GM23338 (cell line): ENCODE results near the gene RHBDD1. TPM values are rescaled to one million over a fixed set of nuclear protein-coding genes. Genes with fewer than 3 reads are reported as not detected.

ENCODE experiments used
- ATAC-seq: fragments of 200-7000 bp; cut with Tn5 transposase; 3 replicates; pipeline ENCODE4 v1.9.1; 2020
- DNase-seq: peaks from one replicate; pipeline ENCODE4 v3.0.0-alpha.2; 2015; ENCODE audit warnings: low spot score
- H2AFZ ChIP-seq: fragments of 200-600 bp; sonication (generic); 2 replicates; pipeline ENCODE4 v1.8.0; 2016; ENCODE audit warnings: antibody characterized with exemption, mild to moderate bottlenecking, moderate library complexity
- H3F3A ChIP-seq: fragments of 200-600 bp; sonication (generic); replicated peaks from 2 replicates; pipeline ENCODE4 v1.8.0; 2017; ENCODE audit warnings: antibody characterized with exemption, mixed run types, low read depth
- H3K27ac ChIP-seq: fragments of 200-600 bp; sonication (generic); 2 replicates; pipeline ENCODE4 v1.6.1; 2016; ENCODE audit warnings: low read depth
- H3K27me3 ChIP-seq: fragments of 200-600 bp; sonication (generic); 2 replicates; pipeline ENCODE4 v1.8.0; 2016; ENCODE audit warnings: mild to moderate bottlenecking, mixed run types, moderate library complexity; ENCODE audit not compliant: insufficient read depth
- H3K36me3 ChIP-seq: fragments of 200-600 bp; sonication (generic); 2 replicates; pipeline ENCODE4 v1.8.0; 2016; ENCODE audit warnings: mild to moderate bottlenecking; ENCODE audit not compliant: insufficient read depth
- H3K4me1 ChIP-seq: fragments of 200-600 bp; sonication (generic); 2 replicates; pipeline ENCODE4 v1.8.0; 2016; ENCODE audit warnings: mild to moderate bottlenecking, moderate library complexity; ENCODE audit not compliant: insufficient read depth
- H3K4me2 ChIP-seq: fragments of 200-600 bp; sonication (generic); 2 replicates; pipeline ENCODE4 v1.7.1; 2017; ENCODE audit warnings: mixed run types
- H3K4me3 ChIP-seq: fragments of 200-600 bp; sonication (generic); 2 replicates; pipeline ENCODE4 v1.6.1; 2016; ENCODE audit warnings: mixed run types
- H3K79me2 ChIP-seq: fragments of 200-600 bp; sonication (generic); replicated peaks from 2 replicates; pipeline ENCODE4 v1.8.0; 2017; ENCODE audit warnings: mild to moderate bottlenecking; ENCODE audit not compliant: insufficient read depth
- H3K9me2 ChIP-seq: fragments of 200-600 bp; sonication (generic); 2 replicates; pipeline ENCODE4 v1.8.0; 2017; ENCODE audit not compliant: insufficient read depth
- H4K20me1 ChIP-seq: fragments of 200-600 bp; sonication (generic); replicated peaks from 2 replicates; pipeline ENCODE4 v1.8.0; 2017; ENCODE audit warnings: mild to moderate bottlenecking; ENCODE audit not compliant: insufficient read depth
- H3K27ac Mint-ChIP-seq: 2 replicates; pipeline ENCODE4 v1.8.0; 2020; ENCODE audit warnings: inconsistent platforms, mild to moderate bottlenecking, moderate library complexity, mixed read lengths
- H3K27me3 Mint-ChIP-seq: 3 replicates; pipeline ENCODE4 v1.8.0; 2022; ENCODE audit warnings: low read depth, mild to moderate bottlenecking, moderate library complexity, mixed read lengths, inconsistent platforms; ENCODE audit not compliant: insufficient read depth, poor library complexity
- H3K36me3 Mint-ChIP-seq: 3 replicates; pipeline ENCODE4 v1.8.0; 2021; ENCODE audit warnings: low read depth, mild to moderate bottlenecking, inconsistent platforms, moderate library complexity, mixed read lengths
- H3K4me1 Mint-ChIP-seq: 3 replicates; pipeline ENCODE4 v1.8.0; 2020; ENCODE audit warnings: mild to moderate bottlenecking, inconsistent platforms, mixed read lengths
- H3K4me3 Mint-ChIP-seq: 3 replicates; pipeline ENCODE4 v1.8.0; 2021; ENCODE audit warnings: moderate library complexity, mild to moderate bottlenecking, inconsistent platforms, mixed read lengths
- H3K9me3 Mint-ChIP-seq: 3 replicates; pipeline ENCODE4 v1.8.0; 2020; ENCODE audit warnings: moderate library complexity, mild to moderate bottlenecking, inconsistent platforms, mixed read lengths
- CREB1 ChIP-seq: fragments of 250-450 bp; sonication (Bioruptor Pico); IDR thresholded peaks from 2 replicates; pipeline ENCODE4 v1.5.0; 2020; ENCODE audit warnings: low read depth, mild to moderate bottlenecking, moderate library complexity
- EZH2 ChIP-seq: fragments of 200-600 bp; sonication (generic); IDR thresholded peaks from one replicate; pipeline ENCODE4 v1.8.0; 2017; ENCODE audit warnings: antibody characterized with exemption, mild to moderate bottlenecking, low read depth; ENCODE audit not compliant: unreplicated experiment
- EZH2phosphoT487 ChIP-seq: fragments of 200-600 bp; sonication (generic); IDR thresholded peaks from one replicate; pipeline ENCODE4 v1.8.1; 2018; ENCODE audit warnings: antibody characterized with exemption; ENCODE audit not compliant: unreplicated experiment
- JUNB ChIP-seq: IDR thresholded peaks from one replicate; pipeline ENCODE4 v1.6.1; 2016; ENCODE audit warnings: antibody characterized with exemption; ENCODE audit not compliant: unreplicated experiment
- POLR2AphosphoS5 ChIP-seq: IDR thresholded peaks from 2 replicates; pipeline ENCODE4 v1.6.1; 2016; ENCODE audit warnings: antibody characterized with exemption, low read depth
- ZNF114 ChIP-seq: fragments of 250-450 bp; sonication (Bioruptor Pico); IDR thresholded peaks from 2 replicates; pipeline ENCODE4 v1.5.0; 2020; ENCODE audit warnings: mild to moderate bottlenecking, moderate library complexity
- ZNF331 ChIP-seq: fragments of 250-450 bp; sonication (Bioruptor Pico); IDR thresholded peaks from 2 replicates; pipeline ENCODE4 v1.5.0; 2020; ENCODE audit warnings: low read depth, mild to moderate bottlenecking, moderate library complexity
- polyA plus RNA-seq: library from polyadenylated mRNA; unstranded; fragments of >200 nt; fragmentation: Nextera tagmentation; extraction: Ambion mirVana; gene quantifications from 2 replicates; pipeline ENCODE4 v1.2.1, GENCODE V29; 2016
- total RNA-seq: library from RNA; depleted of rRNA; stranded (reverse); fragments of >200 nt; shearing (Covaris generic); gene quantifications from 2 replicates; pipeline ENCODE4 v1.2.3, GENCODE V29; 2014
- TF ChIP-seq, protein P1 (sequence below): fragments of 250-450 bp; sonication (Bioruptor Pico); IDR thresholded peaks from 2 replicates; pipeline ENCODE4 v1.5.0; 2020; ENCODE audit warnings: mild to moderate bottlenecking, moderate library complexity

Gene RHBDD1
- total and polyA plus RNA-seq, 2 experiments from 2014 or later = 7.3 to 13.0 TPM

DNA sequence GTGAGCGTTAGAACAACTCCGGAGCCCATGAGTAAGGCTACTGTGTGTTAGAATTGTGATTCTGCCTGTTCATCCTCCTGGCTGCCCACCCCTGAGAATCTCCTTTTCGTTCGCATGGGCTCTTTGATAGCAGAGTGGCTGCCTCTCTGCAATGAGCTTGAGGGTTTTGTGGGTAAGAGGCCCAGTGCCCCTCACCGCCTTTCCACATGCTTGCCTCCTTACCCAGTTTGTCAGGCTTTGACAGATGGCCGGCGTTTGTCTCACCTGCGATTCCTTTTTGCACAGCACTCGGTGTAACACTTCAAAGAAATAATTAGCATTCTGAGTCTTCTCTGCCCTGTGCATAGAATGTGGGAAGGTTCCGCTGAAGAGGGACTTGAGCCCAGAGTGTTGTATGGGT, 138.0 kb downstream of the RHBDD1 start:
- Histone ChIP-seq H3F3A (no peaks in the 10 kb centered on the region), H3K27me3 (no peaks in the 10 kb centered on the region), H2AFZ (no peak overlapping the region), H3K9me2 (no peaks in the 10 kb centered on the region), H3K4me3 (no peak overlapping the region), H3K4me1 (peaks cover 15% of the 10 kb centered on the region; the same call in 1 of the 2 replicates), H4K20me1 (no peaks in the 10 kb centered on the region), H3K36me3 (no peaks in the 10 kb centered on the region), H3K79me2 (no peaks in the 10 kb centered on the region), H3K27ac (no peak overlapping the region), H3K4me2 (no peak overlapping the region)
- ATAC-seq (no peak), DNase-seq (no peak)
- H3K4me3 Mint-ChIP-seq = no peak overlapping the region
- peaks cover 14% of the 10 kb centered on the region for H3K4me1 Mint-ChIP-seq
- no peak overlapping the region for H3K27ac Mint-ChIP-seq
- peaks cover 2% of the 10 kb centered on the region for H3K27me3 Mint-ChIP-seq
- no peaks in the 10 kb centered on the region for H3K9me3 Mint-ChIP-seq
- no peaks in the 10 kb centered on the region for H3K36me3 Mint-ChIP-seq
- TF ChIP-seq POLR2AphosphoS5 = no peak
- no peak for TF ChIP-seq JUNB
- no peak for TF ChIP-seq ZNF331 (CRISPR knock-in tag)
- TF ChIP-seq, protein P1, sequence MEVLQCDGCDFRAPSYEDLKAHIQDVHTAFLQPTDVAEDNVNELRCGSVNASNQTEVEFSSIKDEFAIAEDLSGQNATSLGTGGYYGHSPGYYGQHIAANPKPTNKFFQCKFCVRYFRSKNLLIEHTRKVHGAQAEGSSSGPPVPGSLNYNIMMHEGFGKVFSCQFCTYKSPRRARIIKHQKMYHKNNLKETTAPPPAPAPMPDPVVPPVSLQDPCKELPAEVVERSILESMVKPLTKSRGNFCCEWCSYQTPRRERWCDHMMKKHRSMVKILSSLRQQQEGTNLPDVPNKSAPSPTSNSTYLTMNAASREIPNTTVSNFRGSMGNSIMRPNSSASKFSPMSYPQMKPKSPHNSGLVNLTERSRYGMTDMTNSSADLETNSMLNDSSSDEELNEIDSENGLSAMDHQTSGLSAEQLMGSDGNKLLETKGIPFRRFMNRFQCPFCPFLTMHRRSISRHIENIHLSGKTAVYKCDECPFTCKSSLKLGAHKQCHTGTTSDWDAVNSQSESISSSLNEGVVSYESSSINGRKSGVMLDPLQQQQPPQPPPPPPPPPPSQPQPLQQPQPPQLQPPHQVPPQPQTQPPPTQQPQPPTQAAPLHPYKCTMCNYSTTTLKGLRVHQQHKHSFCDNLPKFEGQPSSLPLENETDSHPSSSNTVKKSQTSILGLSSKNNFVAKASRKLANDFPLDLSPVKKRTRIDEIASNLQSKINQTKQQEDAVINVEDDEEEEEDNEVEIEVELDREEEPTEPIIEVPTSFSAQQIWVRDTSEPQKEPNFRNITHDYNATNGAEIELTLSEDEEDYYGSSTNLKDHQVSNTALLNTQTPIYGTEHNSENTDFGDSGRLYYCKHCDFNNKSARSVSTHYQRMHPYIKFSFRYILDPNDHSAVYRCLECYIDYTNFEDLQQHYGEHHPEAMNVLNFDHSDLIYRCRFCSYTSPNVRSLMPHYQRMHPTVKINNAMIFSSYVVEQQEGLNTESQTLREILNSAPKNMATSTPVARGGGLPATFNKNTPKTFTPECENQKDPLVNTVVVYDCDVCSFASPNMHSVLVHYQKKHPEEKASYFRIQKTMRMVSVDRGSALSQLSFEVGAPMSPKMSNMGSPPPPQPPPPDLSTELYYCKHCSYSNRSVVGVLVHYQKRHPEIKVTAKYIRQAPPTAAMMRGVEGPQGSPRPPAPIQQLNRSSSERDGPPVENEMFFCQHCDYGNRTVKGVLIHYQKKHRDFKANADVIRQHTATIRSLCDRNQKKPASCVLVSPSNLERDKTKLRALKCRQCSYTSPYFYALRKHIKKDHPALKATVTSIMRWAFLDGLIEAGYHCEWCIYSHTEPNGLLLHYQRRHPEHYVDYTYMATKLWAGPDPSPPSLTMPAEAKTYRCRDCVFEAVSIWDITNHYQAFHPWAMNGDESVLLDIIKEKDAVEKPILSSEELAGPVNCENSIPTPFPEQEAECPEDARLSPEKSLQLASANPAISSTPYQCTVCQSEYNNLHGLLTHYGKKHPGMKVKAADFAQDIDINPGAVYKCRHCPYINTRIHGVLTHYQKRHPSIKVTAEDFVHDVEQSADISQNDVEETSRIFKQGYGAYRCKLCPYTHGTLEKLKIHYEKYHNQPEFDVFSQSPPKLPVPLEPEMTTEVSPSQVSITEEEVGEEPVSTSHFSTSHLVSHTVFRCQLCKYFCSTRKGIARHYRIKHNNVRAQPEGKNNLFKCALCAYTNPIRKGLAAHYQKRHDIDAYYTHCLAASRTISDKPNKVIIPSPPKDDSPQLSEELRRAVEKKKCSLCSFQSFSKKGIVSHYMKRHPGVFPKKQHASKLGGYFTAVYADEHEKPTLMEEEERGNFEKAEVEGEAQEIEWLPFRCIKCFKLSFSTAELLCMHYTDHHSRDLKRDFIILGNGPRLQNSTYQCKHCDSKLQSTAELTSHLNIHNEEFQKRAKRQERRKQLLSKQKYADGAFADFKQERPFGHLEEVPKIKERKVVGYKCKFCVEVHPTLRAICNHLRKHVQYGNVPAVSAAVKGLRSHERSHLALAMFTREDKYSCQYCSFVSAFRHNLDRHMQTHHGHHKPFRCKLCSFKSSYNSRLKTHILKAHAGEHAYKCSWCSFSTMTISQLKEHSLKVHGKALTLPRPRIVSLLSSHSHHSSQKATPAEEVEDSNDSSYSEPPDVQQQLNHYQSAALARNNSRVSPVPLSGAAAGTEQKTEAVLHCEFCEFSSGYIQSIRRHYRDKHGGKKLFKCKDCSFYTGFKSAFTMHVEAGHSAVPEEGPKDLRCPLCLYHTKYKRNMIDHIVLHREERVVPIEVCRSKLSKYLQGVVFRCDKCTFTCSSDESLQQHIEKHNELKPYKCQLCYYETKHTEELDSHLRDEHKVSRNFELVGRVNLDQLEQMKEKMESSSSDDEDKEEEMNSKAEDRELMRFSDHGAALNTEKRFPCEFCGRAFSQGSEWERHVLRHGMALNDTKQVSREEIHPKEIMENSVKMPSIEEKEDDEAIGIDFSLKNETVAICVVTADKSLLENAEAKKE (CRISPR knock-in tag) = no peak
- no peak for TF ChIP-seq EZH2
- TF ChIP-seq EZH2phosphoT487 = no peak
- TF ChIP-seq CREB1 (CRISPR knock-in tag) = no peak

DNA sequence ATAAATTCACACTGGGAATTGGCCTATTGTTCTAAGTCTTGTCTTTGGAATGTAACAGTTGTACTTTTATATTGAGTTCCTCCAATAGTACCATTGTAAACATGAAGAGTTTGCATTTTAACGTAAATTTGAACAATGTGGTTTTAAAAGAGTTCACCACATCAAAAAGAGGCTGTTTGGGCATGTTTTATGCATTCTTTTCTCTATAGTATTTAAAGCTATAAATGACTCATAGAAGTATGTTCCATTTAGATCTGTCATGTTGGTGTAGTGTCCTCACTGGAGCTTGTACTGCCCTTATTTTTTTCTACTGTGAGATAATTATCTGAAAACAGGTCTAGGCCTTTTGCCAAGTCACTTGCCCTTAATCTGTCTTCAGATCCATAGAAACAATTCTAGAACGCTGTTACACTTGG, 141.9 kb downstream of the RHBDD1 start:
- Mint-ChIP-seq H3K4me3 (no peak overlapping the region), H3K4me1 (peaks cover 15% of the 10 kb centered on the region)
- no peak for TF ChIP-seq ZNF114 (CRISPR knock-in tag)

More for the DNA sequence above, 141.9 kb downstream of the RHBDD1 start:
- Mint-ChIP-seq H3K27ac (no peak overlapping the region), H3K36me3 (no peaks in the 10 kb centered on the region), H3K9me3 (no peaks in the 10 kb centered on the region; the same call in 2 of the 3 replicates), H3K27me3 (no peaks in the 10 kb centered on the region)
- H3K27me3 ChIP-seq = no peaks in the 10 kb centered on the region
- H3F3A ChIP-seq = no peaks in the 10 kb centered on the region
- H3K4me2 ChIP-seq = no peak overlapping the region
- peaks cover 15% of the 10 kb centered on the region; the same call in 1 of the 2 replicates for H3K4me1 ChIP-seq
- DNase-seq (no peak), ATAC-seq (no peak)
- H3K9me2 ChIP-seq = no peaks in the 10 kb centered on the region; the same call in 1 of the 2 replicates
- H3K36me3 ChIP-seq = no peaks in the 10 kb centered on the region
- H2AFZ ChIP-seq = no peak overlapping the region
- H3K27ac ChIP-seq = no peak overlapping the region
- no peak overlapping the region for H3K4me3 ChIP-seq
- no peaks in the 10 kb centered on the region for H3K79me2 ChIP-seq
- H4K20me1 ChIP-seq = no peaks in the 10 kb centered on the region
